KMS-11 (cell line): ENCODE data around the gene TTC28.
"Not testable (repeated sequence)": the region's sequence is repeated elsewhere in the genome, so short reads cannot be mapped to it uniquely, and the experiment has no call there.

ENCODE experiments used
- H2AFZ ChIP-seq: fragments of 200-600 bp; sonication (generic); 2 replicates; pipeline ENCODE4 v1.6.1; 2016; ENCODE audit warnings: antibody characterized with exemption, mixed run types, low read depth
- H3K27ac ChIP-seq: fragments of 200-600 bp; sonication (generic); 2 replicates; pipeline ENCODE4 v1.6.1; 2016; ENCODE audit warnings: mild to moderate bottlenecking, mixed run types
- H3K27me3 ChIP-seq: fragments of 200-600 bp; sonication (generic); 2 replicates; pipeline ENCODE4 v1.6.1; 2017; ENCODE audit warnings: mild to moderate bottlenecking, low read depth, mixed run types, moderate library complexity; ENCODE audit not compliant: insufficient read depth
- H3K36me3 ChIP-seq: fragments of 200-600 bp; sonication (generic); 2 replicates; pipeline ENCODE4 v1.6.1; 2017; ENCODE audit warnings: mild to moderate bottlenecking, mixed run types; ENCODE audit not compliant: insufficient read depth
- H3K4me1 ChIP-seq: fragments of 200-600 bp; sonication (generic); 2 replicates; pipeline ENCODE4 v1.6.1; 2016; ENCODE audit warnings: mild to moderate bottlenecking, low read depth, mixed run types; ENCODE audit not compliant: poor library complexity, severe bottlenecking
- H3K4me2 ChIP-seq: fragments of 200-600 bp; sonication (generic); 2 replicates; pipeline ENCODE4 v1.7.0; 2016; ENCODE audit warnings: mild to moderate bottlenecking, mixed run types
- H3K4me3 ChIP-seq: fragments of 200-600 bp; sonication (generic); IDR thresholded peaks from 2 replicates; pipeline ENCODE4 v1.6.1; 2017; ENCODE audit warnings: low read depth, low read length, mixed read lengths; ENCODE audit not compliant: insufficient read depth
- H3K79me2 ChIP-seq: fragments of 200-600 bp; sonication (generic); 2 replicates; pipeline ENCODE4 v1.6.1; 2016; ENCODE audit warnings: low read depth, mixed run types; ENCODE audit not compliant: insufficient read depth
- H3K9ac ChIP-seq: fragments of 200-600 bp; sonication (generic); 2 replicates; pipeline ENCODE4 v1.6.1; 2016; ENCODE audit warnings: mild to moderate bottlenecking, mixed run types
- H4K20me1 ChIP-seq: fragments of 200-600 bp; sonication (generic); 2 replicates; pipeline ENCODE4 v1.6.1; 2016; ENCODE audit warnings: mild to moderate bottlenecking, mixed run types; ENCODE audit not compliant: insufficient read depth
- CTCF ChIP-seq: fragments of 200-600 bp; sonication (generic); conservative IDR thresholded peaks from 2 replicates; pipeline ENCODE4 v1.6.1; 2017; ENCODE audit warnings: low read depth, mild to moderate bottlenecking, antibody characterized with exemption, low read length, moderate library complexity, mixed read lengths

TTC28 gene

GRCh38 chr22:28541137-28541536, 138.5 kb downstream of the TTC28 start:
- no peak for TF ChIP-seq CTCF
- Histone ChIP-seq H3K4me2 (no peak overlapping the region), H4K20me1 (no peaks in the 10 kb centered on the region), H3K27me3 (no peaks in the 10 kb centered on the region), H3K4me3 (no peak overlapping the region), H2AFZ (no peak overlapping the region), H3K4me1 (no peaks in the 10 kb centered on the region), H3K79me2 (no peaks in the 10 kb centered on the region), H3K36me3 (no peaks in the 10 kb centered on the region), H3K9ac (no peak overlapping the region), H3K27ac (no peak overlapping the region)

DNA sequence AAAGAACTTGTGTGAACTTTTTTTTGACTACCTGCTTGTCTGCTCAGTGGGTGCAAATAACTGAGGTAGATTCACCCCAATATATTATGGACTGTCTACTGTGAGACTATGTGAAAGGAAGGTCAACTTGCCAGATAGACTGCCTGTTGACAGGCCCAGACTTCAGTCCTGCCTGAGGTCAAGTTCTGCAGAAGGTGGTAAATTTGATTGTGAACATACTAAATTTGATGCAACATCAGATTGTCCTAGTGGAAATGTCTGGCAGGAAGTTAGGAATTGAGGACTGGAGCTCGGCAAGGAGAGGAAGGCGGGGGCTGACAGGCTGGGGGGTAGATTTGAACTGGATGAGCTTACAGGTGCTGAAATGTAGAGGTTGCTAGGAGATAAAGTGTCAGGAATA, 140.7 kb downstream of the TTC28 start:
- no peak overlapping the region for H3K9ac ChIP-seq
- H3K4me1 ChIP-seq, result no peaks in the 10 kb centered on the region
- no peaks in the 10 kb centered on the region for H3K36me3 ChIP-seq
- H3K4me3 ChIP-seq, result no peak overlapping the region
- H3K79me2 ChIP-seq, result no peaks in the 10 kb centered on the region
- TF ChIP-seq CTCF, result no peak
- no peak overlapping the region for H3K27ac ChIP-seq
- H3K27me3 ChIP-seq, result no peaks in the 10 kb centered on the region
- H4K20me1 ChIP-seq, result no peaks in the 10 kb centered on the region
- no peak overlapping the region for H2AFZ ChIP-seq
- H3K4me2 ChIP-seq, result no peak overlapping the region

GRCh38 chr22:28530565-28530964, 149.1 kb downstream of the TTC28 start:
- not testable (repeated sequence) for H3K27ac ChIP-seq, H4K20me1 ChIP-seq

GRCh38 chr22:28529144-28529543, 150.5 kb downstream of the TTC28 start:
- not testable (repeated sequence) for H3K79me2 ChIP-seq, H3K4me3 ChIP-seq, H3K27ac ChIP-seq, H3K4me2 ChIP-seq, H3K27me3 ChIP-seq, H2AFZ ChIP-seq, H3K36me3 ChIP-seq, H3K4me1 ChIP-seq, H4K20me1 ChIP-seq, H3K9ac ChIP-seq

More at GRCh38 chr22:28530565-28530964, 149.1 kb downstream of the TTC28 start:
- not testable (repeated sequence) for H3K9ac ChIP-seq, H3K4me2 ChIP-seq, H3K27me3 ChIP-seq, H3K36me3 ChIP-seq, H2AFZ ChIP-seq, H3K4me1 ChIP-seq, H3K79me2 ChIP-seq, H3K4me3 ChIP-seq

DNA sequence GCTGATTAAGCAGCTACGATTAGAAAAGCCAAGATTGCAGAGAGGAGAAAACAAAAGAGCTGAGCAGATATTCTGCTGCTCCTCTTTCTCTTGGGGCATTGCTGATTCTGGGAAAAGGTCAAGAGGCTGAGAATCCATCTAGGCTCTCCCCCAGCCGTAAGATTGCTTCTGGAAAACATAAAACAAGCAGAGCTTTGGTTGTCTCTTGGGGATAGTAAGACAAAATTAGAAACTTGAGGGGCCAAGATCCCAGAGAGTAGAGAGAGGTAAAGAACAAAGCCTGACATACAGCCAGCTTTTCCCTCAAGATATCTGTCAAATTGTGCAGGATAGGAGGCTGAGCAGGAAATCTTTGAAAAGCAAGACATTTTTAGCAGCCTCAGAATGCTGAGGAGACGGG, 158.2 kb downstream of the TTC28 start:
- no peaks in the 10 kb centered on the region for H4K20me1 ChIP-seq
- TF ChIP-seq CTCF, result no peak
- no peak overlapping the region for H2AFZ ChIP-seq
- no peak overlapping the region for H3K4me2 ChIP-seq
- no peaks in the 10 kb centered on the region for H3K79me2 ChIP-seq
- no peak overlapping the region for H3K4me3 ChIP-seq
- no peak overlapping the region for H3K27ac ChIP-seq
- no peaks in the 10 kb centered on the region for H3K27me3 ChIP-seq
- H3K9ac ChIP-seq, result no peak overlapping the region
- no peaks in the 10 kb centered on the region for H3K4me1 ChIP-seq
- no peaks in the 10 kb centered on the region for H3K36me3 ChIP-seq
